ENCODE measurements around the gene CXCL11.

The CXCL11 gene

DNA sequence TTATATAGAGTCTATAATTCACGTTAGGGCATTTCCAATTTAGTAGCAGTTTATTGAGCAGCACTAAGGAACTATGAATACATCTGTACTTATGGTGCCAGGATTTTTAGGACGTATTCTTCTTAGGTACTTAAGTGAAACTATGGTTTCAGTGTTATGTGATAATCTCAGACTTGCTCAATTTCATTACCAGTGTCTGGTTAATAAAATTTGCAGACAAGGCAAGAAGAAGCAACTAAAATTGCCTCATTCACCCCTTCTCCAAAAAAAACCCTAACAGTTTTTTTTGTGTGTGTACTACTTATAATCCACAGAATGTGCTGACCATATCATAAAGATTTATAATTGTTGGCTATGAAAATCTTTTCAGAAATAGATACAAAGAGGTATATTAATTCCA lies 6.6 kb downstream of the CXCL11 start:
- Histone ChIP-seq H3K27me3 (peaks cover 43% of the 10 kb centered on the region), H3K4me3 (ENCODE audit: low read depth, low read length) (no peak overlapping the region), H3K9me3 (no peaks in the 10 kb centered on the region), H3K4me1 (peaks cover 4% of the 10 kb centered on the region; the same call in 1 of the 2 replicates), H3K36me3 (no peaks in the 10 kb centered on the region)
- TF ChIP-seq, protein P1, sequence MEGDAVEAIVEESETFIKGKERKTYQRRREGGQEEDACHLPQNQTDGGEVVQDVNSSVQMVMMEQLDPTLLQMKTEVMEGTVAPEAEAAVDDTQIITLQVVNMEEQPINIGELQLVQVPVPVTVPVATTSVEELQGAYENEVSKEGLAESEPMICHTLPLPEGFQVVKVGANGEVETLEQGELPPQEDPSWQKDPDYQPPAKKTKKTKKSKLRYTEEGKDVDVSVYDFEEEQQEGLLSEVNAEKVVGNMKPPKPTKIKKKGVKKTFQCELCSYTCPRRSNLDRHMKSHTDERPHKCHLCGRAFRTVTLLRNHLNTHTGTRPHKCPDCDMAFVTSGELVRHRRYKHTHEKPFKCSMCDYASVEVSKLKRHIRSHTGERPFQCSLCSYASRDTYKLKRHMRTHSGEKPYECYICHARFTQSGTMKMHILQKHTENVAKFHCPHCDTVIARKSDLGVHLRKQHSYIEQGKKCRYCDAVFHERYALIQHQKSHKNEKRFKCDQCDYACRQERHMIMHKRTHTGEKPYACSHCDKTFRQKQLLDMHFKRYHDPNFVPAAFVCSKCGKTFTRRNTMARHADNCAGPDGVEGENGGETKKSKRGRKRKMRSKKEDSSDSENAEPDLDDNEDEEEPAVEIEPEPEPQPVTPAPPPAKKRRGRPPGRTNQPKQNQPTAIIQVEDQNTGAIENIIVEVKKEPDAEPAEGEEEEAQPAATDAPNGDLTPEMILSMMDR (IDR thresholded peaks at IDR 0.05; ENCODE audit: low read depth, low read length): no peak
- no peak for DNase-seq

DNA sequence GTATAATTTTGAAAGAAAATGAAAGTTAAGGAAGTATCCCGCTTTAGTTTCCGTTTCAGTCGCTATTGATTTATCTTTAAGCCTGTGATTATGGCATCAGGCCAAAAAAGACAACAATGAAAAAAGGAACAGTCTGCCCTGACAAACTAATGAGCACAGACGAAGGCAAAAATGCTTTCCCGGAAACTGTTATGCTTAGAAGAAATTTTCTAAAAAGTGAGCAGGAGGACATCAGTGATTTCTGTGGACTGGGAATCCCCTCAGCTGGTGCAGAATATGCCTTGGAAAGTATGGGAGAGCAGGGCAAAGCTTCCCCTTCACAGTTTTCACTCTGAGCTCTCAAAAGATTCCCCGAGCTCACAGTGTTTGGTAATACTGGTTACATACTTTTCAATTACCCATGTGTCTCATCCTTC lies 7.5 kb downstream of the CXCL11 start:
- no peaks in the 10 kb centered on the region for H3K36me3 ChIP-seq
- TF ChIP-seq, protein P1 (IDR thresholded peaks at IDR 0.05; ENCODE audit: low read depth, low read length): no peak
- no peak for DNase-seq
- H3K4me3 ChIP-seq (ENCODE audit: low read depth, low read length): no peak overlapping the region; the same call in 1 of the 2 replicates
- peaks cover 42% of the 10 kb centered on the region for H3K27me3 ChIP-seq
- H3K4me1 ChIP-seq: peaks cover 4% of the 10 kb centered on the region; the same call in 1 of the 2 replicates
- H3K9me3 ChIP-seq: no peaks in the 10 kb centered on the region

GRCh38 chr4:76024065-76024464 lies 11.8 kb downstream of the CXCL11 start:
- Histone ChIP-seq H3K4me3 (ENCODE audit: low read depth, low read length) (no peak overlapping the region), H3K4me1 (peaks cover 4% of the 10 kb centered on the region; the same call in 1 of the 2 replicates), H3K9me3 (no peaks in the 10 kb centered on the region), H3K36me3 (no peaks in the 10 kb centered on the region), H3K27me3 (peaks cover 25% of the 10 kb centered on the region)
- TF ChIP-seq, protein P1 (IDR thresholded peaks at IDR 0.05; ENCODE audit: low read depth, low read length): no peak
- DNase-seq: no peak

- TF ChIP-seq, protein P1 (IDR thresholded peaks at IDR 0.05; ENCODE audit: low read depth, low read length): no peak
- Histone ChIP-seq H3K4me1 (peaks cover 2% of the 10 kb centered on the region; the same call in 1 of the 2 replicates), H3K4me3 (ENCODE audit: low read depth, low read length) (no peak within 1 kb of the TSS), H3K27me3 (peaks cover 19% of the 10 kb centered on the region), H3K9me3 (no peaks in the 10 kb centered on the region), H3K36me3 (no peaks in the 10 kb centered on the region)
- DNase-seq: no peak
These were observed 12.5 kb downstream of the CXCL11 start, which contains the start of gene CXCL10 for GRCh38 chr4:76023389-76023788. TSS of gene CXCL10 (minus strand) at chr4:76023497. CDS start at chr4:76023431, 66 bp downstream.

DNA sequence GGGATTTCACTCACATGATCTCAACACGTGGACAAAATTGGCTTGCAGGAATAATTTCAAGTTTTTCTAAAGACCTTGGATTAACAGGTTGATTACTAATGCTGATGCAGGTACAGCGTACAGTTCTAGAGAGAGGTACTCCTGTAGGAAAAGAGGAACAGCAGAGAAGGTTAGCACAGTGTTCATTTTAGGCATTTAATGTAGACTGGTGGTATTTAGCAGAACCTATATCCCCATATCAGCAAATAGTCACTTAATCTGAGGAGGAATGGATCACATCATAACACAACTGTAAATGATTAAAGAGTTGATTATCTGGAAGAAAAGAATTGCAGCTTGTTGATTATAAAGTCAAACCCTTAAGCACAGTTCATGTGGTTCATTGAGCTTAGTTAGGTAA lies 13.2 kb downstream of the CXCL11 start:
- Histone ChIP-seq H3K4me3 (ENCODE audit: low read depth, low read length) (no peak overlapping the region), H3K36me3 (no peaks in the 10 kb centered on the region), H3K27me3 (peaks cover 19% of the 10 kb centered on the region), H3K9me3 (no peaks in the 10 kb centered on the region), H3K4me1 (no peaks in the 10 kb centered on the region)
- no peak for DNase-seq
- TF ChIP-seq, protein P1 (IDR thresholded peaks at IDR 0.05; ENCODE audit: low read depth, low read length): no peak

- H3K27me3 ChIP-seq: peaks cover 19% of the 10 kb centered on the region
- H3K4me3 ChIP-seq (ENCODE audit: low read depth, low read length): no peak overlapping the region
- H3K4me1 ChIP-seq: no peaks in the 10 kb centered on the region
- DNase-seq: no peak
- no peaks in the 10 kb centered on the region for H3K36me3 ChIP-seq
- no peaks in the 10 kb centered on the region for H3K9me3 ChIP-seq
- TF ChIP-seq, protein P1 (IDR thresholded peaks at IDR 0.05; ENCODE audit: low read depth, low read length): no peak
These were observed 13.8 kb downstream of the CXCL11 start for GRCh38 chr4:76022031-76022430.

All from BE2C (cell line).